Embryonic facial prominence (tissue), 1 donor: Measurements from ENCODE around the gene CDH5.

Source experiments
- DNase-seq: peaks from one replicate; pipeline ENCODE4 v3.0.0-alpha.2; 2016; ENCODE audit errors: extremely low spot score

The CDH5 gene

DNA sequence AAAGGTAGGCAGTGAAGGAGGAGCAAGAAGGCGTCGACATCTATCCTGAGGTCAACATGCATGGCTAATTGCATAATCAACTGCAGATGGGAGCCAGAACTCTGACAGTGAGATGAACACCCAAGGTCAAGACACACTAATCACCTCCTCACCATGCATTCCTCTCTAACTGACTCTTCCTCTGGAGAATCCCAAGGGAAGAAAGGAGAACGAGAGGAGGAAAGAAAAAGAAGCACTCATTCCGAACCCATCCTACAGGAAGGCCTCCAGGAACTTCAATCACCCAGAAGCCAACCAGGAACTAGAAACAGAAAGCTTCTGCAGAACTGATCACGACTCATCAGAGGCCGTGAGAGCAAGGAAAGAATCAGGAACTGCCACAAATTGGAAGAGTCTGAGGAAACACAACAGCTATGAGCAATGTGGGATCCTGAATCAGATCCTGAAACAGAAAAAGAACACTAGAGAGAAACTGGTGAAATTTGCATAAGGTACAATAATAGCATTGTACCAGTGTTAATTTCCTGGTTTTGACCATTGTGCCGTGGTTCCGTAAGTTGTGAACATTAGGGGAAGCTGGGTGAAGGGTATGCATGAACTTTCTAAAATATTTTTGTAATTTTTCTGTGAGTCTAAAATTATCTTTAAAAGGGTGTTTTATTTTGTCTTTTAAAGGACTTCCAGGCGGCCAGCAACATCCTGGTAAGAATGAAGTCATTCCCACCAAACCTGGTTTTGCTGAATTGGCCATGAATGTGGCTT lies 50.6 kb downstream of the CDH5 start:
- DNase-seq, result no peak

DNA sequence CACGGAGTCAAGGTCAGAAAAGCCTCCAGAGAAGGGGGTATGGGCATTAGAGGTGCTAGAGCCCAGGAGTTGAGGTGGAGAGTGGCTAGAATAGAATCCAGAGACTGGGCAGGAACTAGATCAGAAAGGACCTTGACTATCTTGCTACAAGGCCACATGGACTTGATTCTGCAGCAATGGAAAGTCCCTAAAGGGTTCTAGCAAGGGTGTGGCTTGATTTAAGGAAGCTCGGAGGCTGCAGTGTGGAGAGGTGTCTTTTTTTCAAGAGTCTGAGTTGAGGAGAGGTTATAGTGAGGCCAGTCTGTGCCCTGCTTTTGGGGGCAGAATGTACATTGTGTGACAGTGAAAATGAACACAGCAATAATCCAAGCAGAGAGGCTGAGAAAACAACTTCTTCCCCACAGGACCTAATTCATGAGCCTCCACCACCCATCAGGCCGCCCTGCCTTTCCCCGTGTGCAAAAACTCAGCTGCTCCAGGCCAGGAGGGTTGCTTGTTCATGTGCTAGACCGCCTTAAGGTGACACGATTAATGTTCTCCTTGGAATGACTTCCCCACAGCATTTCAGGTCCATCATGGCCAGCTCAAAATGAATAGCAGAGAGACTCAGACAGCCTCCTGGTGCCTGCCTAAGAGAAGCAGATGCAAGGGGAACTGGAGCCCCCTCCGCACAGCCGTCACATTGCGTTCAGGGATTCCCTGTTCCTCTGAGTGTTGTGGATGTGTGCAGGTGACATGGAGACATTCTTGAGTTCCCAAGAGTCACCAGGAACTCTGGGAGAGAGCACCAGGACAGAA lies 51.9 kb downstream of the CDH5 start:
- no peak for DNase-seq

DNA sequence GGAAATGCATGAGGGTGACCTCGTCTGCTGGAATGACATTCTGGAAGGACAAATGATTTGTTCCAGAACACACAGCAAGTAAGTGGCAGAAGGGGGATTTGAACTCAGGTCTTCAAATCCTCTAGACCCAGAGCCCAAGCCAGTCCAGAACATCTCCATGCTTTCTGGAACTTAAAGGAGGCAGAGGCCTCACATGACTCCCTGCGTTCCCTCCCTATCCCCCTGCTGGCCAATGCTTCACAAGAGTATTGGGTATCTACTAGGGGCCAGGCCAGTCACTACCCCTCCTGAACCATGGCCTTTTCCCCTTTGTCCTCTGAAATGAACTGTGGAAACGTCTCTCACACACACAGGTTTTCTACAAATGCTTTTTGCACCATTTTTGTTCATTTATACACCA lies 53.0 kb downstream of the CDH5 start:
- DNase-seq, result no peak

DNA sequence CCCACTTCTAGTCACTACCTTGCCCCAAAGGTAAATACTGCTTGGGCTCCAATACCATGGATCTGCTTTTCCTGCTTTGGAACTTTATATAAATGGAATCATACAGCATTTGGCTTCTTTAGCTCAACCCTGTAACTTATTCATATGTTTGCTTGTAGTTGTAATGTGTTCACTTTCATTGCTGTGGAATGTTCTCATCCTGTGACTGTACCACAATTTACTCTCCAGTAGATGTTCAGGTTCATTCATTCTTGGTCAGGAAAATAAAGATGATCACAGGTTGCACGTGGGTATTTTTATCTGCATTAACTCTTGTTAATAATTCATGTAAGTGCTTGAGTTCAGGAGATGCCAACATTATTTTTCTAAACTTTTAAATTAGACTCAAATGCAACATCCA lies 53.9 kb downstream of the CDH5 start:
- DNase-seq, result no peak

DNA sequence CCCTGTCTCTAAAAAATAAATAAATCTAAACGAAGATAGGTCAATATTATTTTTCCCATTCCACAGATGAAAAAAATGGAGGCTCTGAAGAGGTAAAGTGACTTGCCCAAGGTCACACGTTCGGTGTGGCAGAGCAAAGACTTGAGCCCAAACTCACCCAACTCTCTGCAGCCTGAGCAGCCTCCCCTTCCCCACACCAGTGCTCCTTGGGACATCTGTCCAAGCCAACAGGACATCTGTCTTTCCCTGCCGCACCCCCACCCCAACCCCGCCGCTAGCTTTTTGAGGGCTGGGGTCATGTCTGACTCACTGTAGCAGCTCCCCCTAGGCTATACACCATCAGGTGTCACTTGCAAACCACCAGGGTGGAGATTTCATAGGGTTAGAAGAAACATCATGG lies 55.4 kb downstream of the CDH5 start:
- no peak for DNase-seq

DNA sequence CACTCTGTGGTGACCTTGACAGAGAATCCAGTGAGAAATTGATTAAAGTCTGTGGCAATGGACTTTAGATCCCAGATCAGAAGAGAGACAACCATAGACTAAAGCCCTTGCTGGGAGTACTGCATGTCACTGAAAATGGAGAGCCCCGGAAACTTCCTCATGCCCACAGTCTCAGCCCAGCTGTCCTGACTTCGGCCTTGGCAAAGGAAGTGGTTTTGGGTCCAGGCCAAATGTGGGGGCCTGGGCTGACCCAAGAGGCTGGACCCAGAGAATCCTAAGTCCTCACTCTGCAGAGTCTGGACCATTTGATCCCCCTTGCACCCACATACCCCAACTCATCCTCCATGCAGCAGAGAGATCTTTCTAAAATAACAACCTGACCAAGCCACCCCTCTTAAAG lies 55.9 kb downstream of the CDH5 start:
- DNase-seq, result no peak

DNA sequence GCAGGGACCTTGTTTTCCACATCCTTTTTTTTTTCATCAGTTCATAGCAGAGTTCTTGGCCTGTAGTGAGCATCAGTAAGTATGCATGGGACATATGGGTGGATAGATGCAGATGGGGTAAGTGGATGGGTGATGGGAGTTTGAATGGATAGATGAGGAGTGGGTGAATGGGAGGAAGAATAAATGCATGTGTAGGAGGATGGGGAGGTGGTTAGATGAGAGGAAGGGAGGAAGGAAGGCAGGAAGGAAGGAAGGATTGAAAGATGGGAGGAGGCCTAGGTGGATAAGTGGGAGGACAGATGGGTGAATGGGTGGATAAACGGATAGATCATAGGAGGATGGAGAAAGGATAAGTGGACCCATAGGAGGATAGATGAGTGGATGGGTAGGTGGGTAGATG lies 56.7 kb downstream of the CDH5 start:
- DNase-seq, result no peak

DNA sequence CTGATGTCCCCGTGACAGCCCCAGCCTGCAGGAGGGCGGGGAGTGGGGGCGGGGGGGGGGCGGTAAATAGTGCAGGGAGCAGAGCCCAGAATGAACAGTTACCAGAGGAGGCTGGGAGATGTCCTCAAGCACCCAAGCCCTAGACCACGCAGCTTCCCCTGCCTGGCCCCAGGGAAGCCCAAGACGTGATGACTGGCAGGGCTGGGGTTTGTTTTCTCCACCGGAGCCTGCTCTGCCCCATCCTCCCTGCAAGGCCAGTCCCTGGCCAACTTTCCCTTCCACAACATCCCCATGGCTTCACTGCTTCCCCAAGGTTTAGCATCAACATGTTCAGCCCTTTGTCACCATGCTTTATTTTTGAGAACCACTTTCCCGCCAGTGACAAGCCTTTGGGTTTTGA lies 59.2 kb downstream of the CDH5 start:
- DNase-seq, result no peak

DNA sequence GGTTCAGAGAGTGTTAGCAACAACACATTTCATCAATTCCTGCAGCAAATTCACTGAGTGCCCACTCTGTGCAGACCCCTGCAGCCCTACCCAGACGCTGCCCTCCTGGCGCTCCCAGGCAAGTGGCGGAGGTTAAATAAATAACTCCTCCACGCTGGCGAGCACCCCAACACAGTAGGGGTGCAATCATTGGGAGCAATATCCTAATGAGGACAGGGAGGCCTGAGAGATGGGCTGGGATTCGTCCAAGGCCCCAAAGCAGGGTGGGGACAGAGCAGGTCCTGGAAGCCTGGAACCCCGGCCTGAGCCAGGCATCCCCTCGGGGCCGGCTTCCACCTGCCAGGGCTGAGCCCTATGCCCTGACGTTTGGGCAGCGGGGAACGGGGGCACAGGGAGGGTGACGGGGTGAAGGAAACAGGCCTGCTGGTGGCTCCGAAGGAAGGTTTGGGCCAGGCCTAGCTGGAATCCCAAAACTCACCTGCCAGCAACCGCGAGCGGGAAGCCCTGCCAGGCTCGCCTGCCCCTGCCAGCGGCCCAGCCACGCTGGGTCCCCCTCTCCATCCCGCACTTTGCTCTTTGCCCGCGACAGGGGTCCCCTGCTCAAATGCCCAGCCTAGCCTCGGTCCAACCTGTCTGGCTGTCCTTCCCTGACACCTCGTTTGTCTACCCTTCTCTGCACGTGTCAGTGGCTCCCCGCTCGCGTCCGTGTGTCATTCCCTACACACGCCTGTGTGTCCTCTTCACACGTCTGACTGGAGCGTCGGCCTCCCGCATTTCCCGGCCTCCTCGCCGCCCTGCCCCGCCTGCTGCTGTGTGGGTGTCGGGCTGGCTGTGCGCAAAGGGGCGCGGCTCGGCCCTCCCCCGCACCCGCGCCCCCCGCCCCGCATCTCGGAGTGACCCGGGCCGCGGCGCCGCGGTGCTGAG lies 59.9 kb downstream of the CDH5 start:
- DNase-seq, result no peak

DNA sequence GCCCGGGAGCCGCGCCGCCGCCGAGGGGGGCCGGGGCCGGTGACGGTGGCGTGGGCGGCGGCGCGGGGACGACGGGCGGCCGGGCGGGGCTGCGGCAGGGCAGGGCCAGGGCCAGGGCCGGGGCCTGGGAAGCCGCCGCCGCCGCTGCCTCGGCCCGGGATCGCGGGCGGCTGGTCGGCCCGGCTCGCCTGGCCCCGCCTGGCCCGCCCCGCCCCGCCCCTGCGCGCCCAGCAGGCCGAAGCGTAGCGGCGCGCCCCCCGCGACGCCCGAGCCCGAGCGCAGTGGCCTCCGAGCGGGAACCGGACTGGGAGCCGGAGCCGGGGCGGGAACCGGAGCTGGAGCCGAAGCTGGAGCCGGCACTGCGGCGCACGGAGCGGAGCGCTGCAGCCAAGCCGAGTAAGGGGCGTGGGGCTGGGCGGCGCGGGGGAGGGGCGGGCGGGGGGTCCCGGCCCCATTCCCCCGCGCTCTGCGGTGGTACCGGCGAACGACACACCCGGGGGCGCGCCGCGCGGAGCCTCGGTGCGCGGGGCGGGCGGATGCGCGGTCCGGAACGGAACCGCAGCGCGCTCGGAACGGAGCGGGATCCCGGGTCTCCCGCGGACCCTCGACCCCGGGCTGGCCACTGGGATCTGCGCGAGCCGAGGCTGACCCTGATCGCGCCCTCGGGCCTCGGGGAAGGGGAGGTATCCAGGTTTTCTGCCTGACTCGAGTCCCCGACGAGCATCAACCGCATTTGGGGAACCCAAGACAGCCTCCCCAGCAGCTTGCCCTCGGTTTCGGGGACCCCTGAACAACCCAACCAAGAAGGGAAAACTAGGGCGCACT lies 60.8 kb downstream of the CDH5 start, which contains the start of gene BEAN1:
TSS of gene BEAN1 (plus strand) at position 260 of the 825 bp plus-strand sequence. CDS start 10,382 bp downstream, outside the sequence.
- no peak for DNase-seq

DNA sequence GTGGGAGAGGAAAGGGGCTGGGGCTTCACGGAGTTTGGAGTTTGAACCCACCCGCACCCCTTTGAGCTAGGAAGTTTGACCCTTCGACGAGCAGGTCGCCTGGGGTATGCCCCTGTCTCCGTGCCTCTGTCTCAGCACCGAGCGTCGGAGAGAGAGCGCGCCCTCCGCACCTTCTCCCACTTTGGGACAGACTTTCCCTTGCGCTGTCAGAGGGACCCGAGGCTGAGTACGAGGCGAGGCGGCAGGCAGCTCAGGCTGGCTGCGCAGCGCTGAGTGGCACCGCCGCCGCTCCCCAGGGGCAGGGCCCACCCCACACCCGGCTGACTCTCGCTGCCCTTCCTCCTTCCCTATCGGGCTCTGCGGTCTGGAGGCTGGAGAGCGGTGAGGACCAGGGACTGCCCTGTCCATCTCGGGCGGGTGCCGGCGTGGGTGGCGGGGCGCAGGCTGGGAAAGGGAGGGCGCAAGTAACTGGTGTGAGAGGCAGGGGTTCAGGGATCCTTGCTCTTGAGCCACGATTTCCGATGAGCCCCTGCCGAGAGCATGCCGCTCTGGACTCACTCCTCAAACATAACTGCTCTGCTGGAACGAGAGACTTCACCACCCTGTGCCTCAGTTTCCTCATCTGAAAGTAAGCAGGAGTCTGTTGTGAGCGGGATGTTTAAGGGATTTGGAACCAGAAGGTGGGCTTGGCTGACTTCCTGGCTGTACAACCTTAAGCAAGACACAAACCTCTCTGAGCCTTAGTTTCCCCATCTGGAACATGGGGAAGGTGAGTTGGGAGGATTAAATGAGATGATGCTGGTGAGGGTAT lies 61.6 kb downstream of the CDH5 start:
- DNase-seq, result no peak

DNA sequence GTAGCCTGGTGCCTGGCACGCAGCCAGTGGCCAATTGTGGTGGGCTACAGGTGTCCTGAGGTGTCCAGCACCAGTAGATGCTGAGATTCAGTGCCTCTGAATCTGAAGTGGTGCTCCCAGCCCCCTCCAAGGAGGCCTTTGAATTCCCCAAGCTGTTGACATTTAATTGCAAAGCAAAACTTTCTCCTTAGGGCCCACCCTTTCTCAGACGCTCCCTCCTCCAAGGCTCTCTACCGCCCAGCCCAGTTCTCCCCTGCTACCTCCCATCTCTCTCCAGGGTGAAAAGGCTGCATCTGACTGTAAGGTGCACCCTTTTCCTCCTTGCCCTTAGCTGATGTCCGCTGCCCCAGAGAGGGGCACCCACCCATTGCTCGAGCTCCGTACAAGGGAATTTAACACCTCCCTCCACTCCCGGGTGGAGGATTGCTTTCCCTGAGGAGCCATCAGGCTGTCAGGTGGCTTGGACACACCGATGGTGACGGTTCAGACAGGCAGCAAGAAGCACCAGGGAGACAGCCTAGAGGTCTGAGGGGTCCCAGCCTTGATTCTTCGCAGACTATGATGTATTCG lies 62.3 kb downstream of the CDH5 start:
- no peak for DNase-seq

DNA sequence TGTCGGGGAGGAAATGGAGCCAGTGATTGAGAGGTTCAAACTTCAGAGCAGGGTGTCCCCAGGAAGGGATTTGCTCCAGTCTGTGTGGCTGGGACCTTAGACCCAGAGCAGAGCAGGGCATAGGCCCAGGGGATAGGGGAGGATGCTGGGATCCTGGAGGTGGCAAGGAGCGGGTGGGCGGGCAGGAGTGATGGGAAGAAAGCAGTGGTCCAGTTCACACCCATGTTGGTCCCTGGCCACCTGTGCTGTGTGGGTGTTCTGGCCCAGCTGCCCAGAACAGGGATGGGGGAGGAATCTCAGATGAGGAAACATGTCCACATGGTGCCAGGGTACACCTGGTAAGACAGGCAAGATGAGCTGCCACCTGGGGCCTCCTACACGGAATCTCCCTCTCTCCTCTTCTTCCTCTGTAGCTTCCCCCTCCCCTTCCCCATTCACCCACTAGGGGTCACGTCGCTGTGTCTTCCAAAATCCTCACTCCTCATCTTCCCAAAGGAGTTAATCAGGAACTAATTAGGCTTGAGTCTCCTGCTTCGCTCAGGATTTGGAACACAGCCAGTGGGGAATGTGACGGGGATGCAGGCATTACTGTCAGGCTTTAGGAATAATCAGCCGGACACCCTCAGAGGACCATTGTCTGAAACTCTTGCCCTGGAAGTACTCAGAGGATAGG lies 62.9 kb downstream of the CDH5 start:
- DNase-seq, result no peak

DNA sequence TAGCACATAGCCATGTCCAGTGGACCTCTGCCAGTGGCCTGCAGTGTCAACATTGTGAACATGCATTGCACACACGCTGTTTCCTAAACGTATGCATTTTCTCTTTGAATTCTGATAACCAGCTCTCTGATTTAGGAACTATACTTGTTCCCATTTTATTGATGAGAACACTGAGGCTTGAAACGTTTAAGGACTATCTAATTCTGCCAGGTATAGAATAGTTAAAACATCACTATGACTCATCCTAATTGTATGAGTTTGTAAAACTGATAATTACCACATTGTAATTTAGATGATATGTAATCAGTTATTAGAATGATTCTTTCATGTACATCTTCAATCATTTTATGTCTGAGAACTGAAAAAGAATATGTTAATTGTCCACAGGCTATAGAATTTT lies 63.7 kb downstream of the CDH5 start:
- DNase-seq, result no peak

DNA sequence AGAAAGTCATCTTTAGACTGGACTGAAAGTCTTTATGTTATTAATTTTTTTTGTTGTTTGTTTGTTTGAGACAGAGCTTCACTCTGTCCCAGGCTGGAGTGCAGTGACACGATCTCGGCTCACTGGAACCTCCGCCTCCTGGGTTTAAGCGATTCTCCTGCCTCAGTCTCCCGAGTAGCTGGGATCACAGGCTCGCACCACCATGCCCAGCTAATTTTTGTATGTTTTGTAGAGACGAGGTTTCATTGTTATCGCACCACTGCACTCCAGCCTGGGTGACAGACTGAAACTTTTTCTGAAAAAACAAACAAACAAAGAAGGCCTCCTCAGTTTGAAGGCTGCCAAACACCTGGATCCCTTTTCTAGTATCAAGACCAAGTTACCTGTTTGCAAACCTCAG lies 65.3 kb downstream of the CDH5 start:
- DNase-seq, result no peak

DNA sequence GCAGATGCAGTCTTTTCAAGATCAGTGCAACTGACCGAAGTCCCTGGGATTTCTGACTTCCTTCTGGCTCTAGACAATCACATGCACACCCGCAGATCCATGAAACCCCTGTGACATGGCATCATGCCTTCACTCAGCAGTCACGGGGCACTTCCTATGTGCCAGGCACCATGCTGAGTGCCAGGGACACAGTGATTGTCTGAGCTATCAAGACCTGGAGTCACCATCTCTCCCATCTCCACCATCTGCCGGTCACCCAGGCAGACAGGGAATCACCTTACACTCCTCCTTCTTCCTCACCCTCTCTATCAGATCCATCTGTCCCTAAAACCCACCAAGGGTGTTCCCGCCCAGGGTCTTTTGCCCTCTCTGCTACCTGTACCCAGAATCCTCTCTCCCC lies 65.9 kb downstream of the CDH5 start:
- DNase-seq, result no peak

DNA sequence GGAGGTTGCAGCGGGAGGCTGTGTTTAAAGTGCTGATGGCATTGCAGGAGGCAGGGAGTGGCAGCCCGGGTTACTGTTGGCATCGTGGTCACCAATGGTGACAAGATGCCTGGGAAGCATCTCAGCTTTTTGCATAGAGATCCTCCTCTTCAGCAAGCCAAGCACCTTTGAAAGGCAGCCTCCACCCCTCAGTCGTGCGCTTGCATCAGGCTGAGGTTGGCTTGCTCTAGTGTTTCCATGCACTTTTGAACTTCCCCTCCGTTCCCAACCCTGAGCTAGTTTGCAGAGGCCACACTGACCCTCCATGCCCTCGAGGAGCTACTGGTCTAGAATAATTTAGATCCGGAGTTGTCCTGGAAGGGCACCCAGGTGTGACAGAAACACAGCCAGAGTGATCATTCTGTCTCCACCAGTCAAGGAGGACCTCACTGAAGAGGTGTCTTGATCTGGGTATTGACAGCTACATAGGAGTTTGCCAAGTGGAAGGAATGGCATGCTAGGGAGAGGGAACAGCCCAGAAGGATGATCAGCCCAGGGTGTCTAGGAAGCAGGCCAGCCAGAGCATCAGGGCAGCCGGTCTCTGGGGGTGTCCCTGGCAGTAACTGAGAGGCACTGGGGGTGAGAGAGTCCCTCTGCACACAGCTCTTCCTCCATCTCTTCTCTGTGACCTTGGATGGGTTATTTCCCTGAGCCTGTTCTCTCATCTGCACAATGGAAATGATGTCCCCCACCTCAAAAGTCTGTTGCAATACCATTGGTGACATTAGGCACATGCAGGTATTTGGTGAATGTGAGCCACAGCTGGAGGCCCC lies 68.3 kb downstream of the CDH5 start:
- DNase-seq, result no peak

DNA sequence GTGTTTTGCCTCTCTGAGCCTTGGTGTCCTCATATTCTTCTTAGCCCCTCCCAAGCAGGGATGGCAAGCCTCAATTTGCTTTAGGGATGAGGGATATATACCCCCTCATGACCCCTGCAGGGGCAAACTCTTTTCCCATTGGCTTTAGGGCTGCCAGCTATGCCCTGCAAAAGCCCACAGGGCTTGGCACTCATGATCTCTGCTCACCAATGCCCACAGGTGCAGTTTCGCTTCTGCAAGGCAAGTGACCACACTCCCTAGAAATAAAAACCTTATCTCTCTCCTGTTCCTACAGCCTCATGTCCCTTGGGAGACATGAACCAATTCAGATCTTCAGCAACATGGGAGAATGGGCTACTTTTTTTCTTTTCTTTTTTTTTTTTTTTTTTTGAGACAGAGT lies 69.4 kb downstream of the CDH5 start:
- DNase-seq, result no peak
